ENCODE measurements around the gene GRK5.

GRCh38 chr10:119337223-119337622, 129.9 kb downstream of the GRK5 start:
- TF ChIP-seq POLR2A (IDR thresholded peaks at IDR 0.05) (no peak), POLR2AphosphoS5 (IDR thresholded peaks at IDR 0.05) (no peak)
- TF ChIP-seq, protein P1, sequence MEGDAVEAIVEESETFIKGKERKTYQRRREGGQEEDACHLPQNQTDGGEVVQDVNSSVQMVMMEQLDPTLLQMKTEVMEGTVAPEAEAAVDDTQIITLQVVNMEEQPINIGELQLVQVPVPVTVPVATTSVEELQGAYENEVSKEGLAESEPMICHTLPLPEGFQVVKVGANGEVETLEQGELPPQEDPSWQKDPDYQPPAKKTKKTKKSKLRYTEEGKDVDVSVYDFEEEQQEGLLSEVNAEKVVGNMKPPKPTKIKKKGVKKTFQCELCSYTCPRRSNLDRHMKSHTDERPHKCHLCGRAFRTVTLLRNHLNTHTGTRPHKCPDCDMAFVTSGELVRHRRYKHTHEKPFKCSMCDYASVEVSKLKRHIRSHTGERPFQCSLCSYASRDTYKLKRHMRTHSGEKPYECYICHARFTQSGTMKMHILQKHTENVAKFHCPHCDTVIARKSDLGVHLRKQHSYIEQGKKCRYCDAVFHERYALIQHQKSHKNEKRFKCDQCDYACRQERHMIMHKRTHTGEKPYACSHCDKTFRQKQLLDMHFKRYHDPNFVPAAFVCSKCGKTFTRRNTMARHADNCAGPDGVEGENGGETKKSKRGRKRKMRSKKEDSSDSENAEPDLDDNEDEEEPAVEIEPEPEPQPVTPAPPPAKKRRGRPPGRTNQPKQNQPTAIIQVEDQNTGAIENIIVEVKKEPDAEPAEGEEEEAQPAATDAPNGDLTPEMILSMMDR (IDR thresholded peaks at IDR 0.05): no peak

Data from prostate gland (tissue), 2 donors.